Tibial nerve (tissue), 4 donors: ENCODE results near the gene MYO9B. TPM values are rescaled to one million over a fixed set of nuclear protein-coding genes. Genes with fewer than 3 reads are reported as not detected.
"Not testable (repeated sequence)": the region's sequence is repeated elsewhere in the genome, so short reads cannot be mapped to it uniquely, and the experiment has no call there.

ENCODE experiments used
- DNase-seq, 2 donors: peaks; one replicate each; pipeline ENCODE4 v3.0.0-alpha.2; 2019; ENCODE audit warnings: low spot score in 2 of 2
- H3K27ac ChIP-seq, 4 donors: fragments of 200-600 bp; sonication (generic) in 3 of 4; one replicate each; pipeline ENCODE4 v1.5.1; 2017 to 2019; ENCODE audit warnings: mild to moderate bottlenecking in 1 of 4
- H3K27me3 ChIP-seq, 2 donors: fragments of 200-600 bp; sonication (generic) in 1 of 2; one replicate each; pipeline versions ENCODE4 v1.5.1 to v1.6.0; 2017 to 2019
- H3K36me3 ChIP-seq, 3 donors: fragments of 200-600 bp; sonication (generic); one replicate each; pipeline ENCODE4 v1.5.1; 2018 to 2019
- H3K4me1 ChIP-seq, 4 donors: fragments of 200-600 bp; sonication (generic) in 3 of 4; one replicate each; pipeline ENCODE4 v1.5.1; 2017 to 2019
- H3K4me3 ChIP-seq, 4 donors: fragments of 200-600 bp; sonication (generic) in 3 of 4; one replicate each; pipeline ENCODE4 v1.5.1; 2017 to 2019; ENCODE audit warnings: mild to moderate bottlenecking in 1 of 4, moderate library complexity in 1 of 4
- H3K9me3 ChIP-seq, 4 donors: fragments of 200-600 bp; sonication (generic) in 3 of 4; one replicate each; pipeline ENCODE4 v1.5.1; 2017 to 2019
- EP300 ChIP-seq, 2 donors: sonication (generic); formaldehyde crosslinking; IDR thresholded peaks; one replicate each; pipeline ENCODE4 v1.6.1; 2017; ENCODE audit warnings: antibody characterized with exemption in 2 of 2, mild to moderate bottlenecking in 1 of 2
- POLR2A ChIP-seq, 2 donors: fragments of 450-650 bp; IDR thresholded peaks; one replicate each; pipeline ENCODE4 v1.6.1; 2017; ENCODE audit warnings: antibody characterized with exemption in 2 of 2, mild to moderate bottlenecking in 2 of 2, moderate library complexity in 2 of 2
- WGBS, 2 donors: methylation state at CpG; one replicate each; pipeline ENCODE4 v1.1.5; 2018; 5-methylcytosine and 5-hydroxymethylcytosine counted together
- total RNA-seq, 4 donors: library from RNA; depleted of rRNA; stranded (reverse); fragments of >200 nt; gene quantifications; one replicate each; pipeline ENCODE4 v1.1.0, GENCODE V29; 2016
- TF ChIP-seq, protein P1 (sequence below), 5 experiments: fragments of 200-600 bp in 3 of 5; fragments of 450-650 bp in 2 of 5; sonication (generic) in 3 of 5; IDR thresholded peaks; one replicate each; pipeline ENCODE4 v1.5.1; 2016 to 2019; ENCODE audit warnings: antibody characterized with exemption in 5 of 5, mild to moderate bottlenecking in 3 of 5, moderate library complexity in 2 of 5

The MYO9B gene
- total RNA-seq, 4 donors from 2014 or later = 61.7 to 201 (median 115) TPM

DNA sequence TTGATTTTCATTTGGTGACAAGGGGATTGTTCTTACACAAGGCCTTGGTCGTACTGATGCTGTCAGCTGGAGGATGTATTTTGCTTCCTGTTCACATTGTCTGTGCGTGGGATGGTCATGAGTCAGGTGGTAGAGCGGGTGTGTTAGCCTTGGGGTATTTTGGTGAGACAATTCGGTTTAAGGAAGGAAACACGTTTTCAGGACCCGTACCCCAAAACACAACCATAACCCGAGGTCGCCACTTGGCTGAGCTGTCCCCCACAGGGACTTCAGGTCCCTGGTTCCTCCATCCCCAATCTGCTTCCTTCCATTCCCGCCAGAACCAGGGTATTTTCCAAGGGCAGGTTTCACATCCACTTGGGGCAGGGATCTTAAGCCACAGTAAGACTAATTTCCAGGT lies 15.0 kb downstream of the MYO9B start:
- DNase-seq = no peak
- Histone ChIP-seq H3K27ac (peak overlapping the region in 3 of 4 donors; percentile 53 to 85 (median 81)), H3K9me3 (no peaks in the 10 kb centered on the region), H3K27me3 (no peaks in the 10 kb centered on the region), H3K4me3 (no peak overlapping the region), H3K4me1 (peaks cover 0 to 82% (median 31%) of the 10 kb centered on the region in 4 donors), H3K36me3 (peaks cover 0 to 6% (median 0%) of the 10 kb centered on the region in 3 donors)
- 69 to 91% methylated on average over 9 of the region's 9 CpGs for WGBS, 2 donors
- peak in 1 of 2 donors; percentile 15 for TF ChIP-seq EP300 (IDR thresholded peaks at IDR 0.05)
- TF ChIP-seq, protein P1, sequence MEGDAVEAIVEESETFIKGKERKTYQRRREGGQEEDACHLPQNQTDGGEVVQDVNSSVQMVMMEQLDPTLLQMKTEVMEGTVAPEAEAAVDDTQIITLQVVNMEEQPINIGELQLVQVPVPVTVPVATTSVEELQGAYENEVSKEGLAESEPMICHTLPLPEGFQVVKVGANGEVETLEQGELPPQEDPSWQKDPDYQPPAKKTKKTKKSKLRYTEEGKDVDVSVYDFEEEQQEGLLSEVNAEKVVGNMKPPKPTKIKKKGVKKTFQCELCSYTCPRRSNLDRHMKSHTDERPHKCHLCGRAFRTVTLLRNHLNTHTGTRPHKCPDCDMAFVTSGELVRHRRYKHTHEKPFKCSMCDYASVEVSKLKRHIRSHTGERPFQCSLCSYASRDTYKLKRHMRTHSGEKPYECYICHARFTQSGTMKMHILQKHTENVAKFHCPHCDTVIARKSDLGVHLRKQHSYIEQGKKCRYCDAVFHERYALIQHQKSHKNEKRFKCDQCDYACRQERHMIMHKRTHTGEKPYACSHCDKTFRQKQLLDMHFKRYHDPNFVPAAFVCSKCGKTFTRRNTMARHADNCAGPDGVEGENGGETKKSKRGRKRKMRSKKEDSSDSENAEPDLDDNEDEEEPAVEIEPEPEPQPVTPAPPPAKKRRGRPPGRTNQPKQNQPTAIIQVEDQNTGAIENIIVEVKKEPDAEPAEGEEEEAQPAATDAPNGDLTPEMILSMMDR (IDR thresholded peaks at IDR 0.05) = no peak
- no peak for TF ChIP-seq POLR2A (IDR thresholded peaks at IDR 0.05)

DNA sequence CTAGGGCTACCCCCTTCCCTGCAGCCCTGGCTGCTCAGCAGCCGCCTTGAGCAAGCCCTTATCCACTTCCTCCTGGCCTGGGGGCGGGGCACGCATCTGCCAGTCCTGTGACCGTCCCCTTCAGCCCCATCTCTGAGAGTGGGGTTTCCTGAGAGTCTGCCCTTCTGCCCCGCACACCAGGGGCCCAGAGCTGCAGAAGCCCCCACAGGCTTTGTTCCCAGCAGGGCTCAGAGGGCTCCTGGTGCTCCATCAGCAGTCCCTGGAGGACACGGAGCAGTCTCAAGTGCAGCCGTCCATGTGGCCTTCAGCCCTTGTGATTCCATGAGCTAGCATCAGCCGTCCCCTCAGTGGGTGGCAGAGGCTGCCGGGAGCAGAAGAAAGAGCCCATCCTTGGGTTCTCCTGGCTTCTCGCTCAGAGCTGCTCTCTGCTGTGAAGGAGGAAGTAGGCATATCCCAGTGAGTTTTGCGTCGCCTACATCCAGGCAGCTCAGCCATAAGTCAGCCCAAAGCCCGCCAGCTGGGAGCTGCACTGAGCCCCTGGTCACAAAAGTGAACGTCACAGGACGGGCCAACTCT lies 16.3 kb downstream of the MYO9B start:
- Histone ChIP-seq H3K4me1 (peaks cover 0 to 79% (median 28%) of the 10 kb centered on the region in 4 donors), H3K36me3 (no peaks in the 10 kb centered on the region), H3K27ac (peak overlapping the region in 3 of 4 donors; percentile 45 to 85 (median 81)), H3K4me3 (no peak overlapping the region), H3K9me3 (no peaks in the 10 kb centered on the region), H3K27me3 (no peaks in the 10 kb centered on the region)
- whole genome bisulfite sequencing, 2 donors = 64 to 67% methylated on average over 7 to 14 of the region's 15 CpGs
- TF ChIP-seq, protein P1 (IDR thresholded peaks at IDR 0.05) = no peak
- TF ChIP-seq POLR2A (IDR thresholded peaks at IDR 0.05) (no peak), EP300 (IDR thresholded peaks at IDR 0.05) (peak in 1 of 2 donors; percentile 24)
- DNase-seq = no peak

GRCh38 chr19:17092696-17093095 lies 17.1 kb downstream of the MYO9B start:
- H3K4me1 ChIP-seq = peaks cover 0 to 79% (median 29%) of the 10 kb centered on the region in 4 donors
- TF ChIP-seq EP300 (IDR thresholded peaks at IDR 0.05) (no peak), POLR2A (IDR thresholded peaks at IDR 0.05) (no peak)
- TF ChIP-seq, protein P1 (IDR thresholded peaks at IDR 0.05) = no peak
- no peak overlapping the region for H3K4me3 ChIP-seq
- no peaks in the 10 kb centered on the region for H3K9me3 ChIP-seq
- peak overlapping the region in 1 of 4 donors; percentile 85 for H3K27ac ChIP-seq
- no peaks in the 10 kb centered on the region for H3K36me3 ChIP-seq
- WGBS, 2 donors = 78 to 91% methylated on average over 2 of the region's 2 CpGs
- H3K27me3 ChIP-seq = no peaks in the 10 kb centered on the region
- DNase-seq = no peak

DNA sequence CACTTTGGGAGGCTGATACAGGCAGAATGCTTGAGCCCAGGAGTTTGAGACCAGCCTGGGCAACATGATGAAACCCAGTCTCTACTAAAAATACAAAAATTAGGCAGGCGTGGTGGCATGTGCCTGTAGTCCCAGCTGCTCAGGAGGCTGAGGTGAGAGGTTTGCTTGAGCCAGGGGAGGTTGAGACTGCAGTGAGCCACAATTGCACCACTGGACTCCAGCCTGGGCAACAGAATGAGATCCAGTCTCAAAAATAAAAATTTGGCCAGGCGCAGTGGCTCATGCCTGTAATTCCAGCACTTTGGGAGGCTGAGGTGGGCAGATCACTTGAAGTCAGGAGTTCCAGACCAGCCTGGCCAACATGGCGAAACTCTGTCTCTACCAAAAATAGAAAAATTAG lies 19.1 kb downstream of the MYO9B start:
- Histone ChIP-seq H3K27ac (peak overlapping the region in 2 of 4 donors; percentile 66 to 70), H3K4me1 (peaks cover 0 to 66% (median 18%) of the 10 kb centered on the region in 4 donors)
- 98 to 100% methylated on average over 3 of the region's 3 CpGs for WGBS, 2 donors
- not testable (repeated sequence) for H3K9me3 ChIP-seq, DNase-seq, H3K36me3 ChIP-seq, H3K4me3 ChIP-seq, H3K27me3 ChIP-seq

DNA sequence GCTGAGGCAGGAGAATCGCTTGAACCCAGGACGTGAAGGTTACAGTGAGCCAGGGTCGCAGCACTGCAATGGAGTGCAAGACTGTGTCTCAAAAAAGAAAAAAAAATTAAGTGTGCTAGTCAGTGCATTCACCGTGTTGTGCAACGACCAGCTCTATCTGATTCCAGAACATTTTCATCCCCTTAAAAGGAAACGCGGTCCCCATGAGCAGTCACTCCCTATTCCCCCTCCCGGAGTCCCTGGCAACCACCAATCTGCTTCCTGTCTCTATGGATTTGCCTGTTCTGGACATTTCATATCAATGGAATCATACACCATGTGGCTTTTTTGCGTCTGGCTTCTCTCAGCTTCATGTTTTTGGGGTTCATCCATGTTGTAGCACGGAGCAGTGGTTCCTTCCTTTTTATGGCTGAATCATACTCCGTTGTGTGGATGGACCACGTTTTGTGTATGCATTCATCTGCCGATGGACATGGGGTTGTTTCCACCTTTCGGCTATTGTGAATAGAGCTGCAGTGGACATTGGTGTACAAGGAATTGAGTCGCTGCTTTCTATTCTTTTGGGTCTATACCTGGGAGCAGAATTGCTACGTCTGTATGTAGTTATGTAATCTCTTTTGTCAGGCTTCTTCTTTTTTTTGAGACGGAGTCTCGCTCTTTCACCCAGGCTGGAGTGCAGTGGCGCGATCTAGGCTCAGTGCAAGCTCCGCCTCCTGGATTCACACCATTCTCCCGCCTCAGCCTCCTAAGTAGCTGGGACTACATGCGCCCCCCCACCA lies 19.8 kb downstream of the MYO9B start:
- DNase-seq = no peak
- peaks cover 0 to 60% (median 13%) of the 10 kb centered on the region in 4 donors for H3K4me1 ChIP-seq
- TF ChIP-seq EP300 (IDR thresholded peaks at IDR 0.05) (peak in 1 of 2 donors; percentile 42), POLR2A (IDR thresholded peaks at IDR 0.05) (no peak)
- TF ChIP-seq, protein P1 (IDR thresholded peaks at IDR 0.05) = no peak
- no peaks in the 10 kb centered on the region for H3K9me3 ChIP-seq
- no peaks in the 10 kb centered on the region for H3K36me3 ChIP-seq
- no peak overlapping the region for H3K4me3 ChIP-seq
- H3K27ac ChIP-seq = peak overlapping the region in 3 of 4 donors; percentile 42 to 70 (median 66)
- WGBS, 2 donors = 80 to 82% methylated on average over 23 of the region's 23 CpGs
- H3K27me3 ChIP-seq = no peaks in the 10 kb centered on the region
